HCT116 (cell line): Measurements from ENCODE around the gene IVD. TPM values are rescaled to one million over a fixed set of nuclear protein-coding genes. Genes with fewer than 3 reads are reported as not detected.

Source experiments
- ATAC-seq: fragments of 200-7000 bp; cut with Tn5 transposase; 2 replicates; pipeline ENCODE4 v1.9.1; 2020; ENCODE audit warnings: mild to moderate bottlenecking, moderate library complexity
- BruUV-seq: library from RNA; stranded (reverse); fragments of 400-500 nt; replicated peaks from 2 replicates; lab custom pipeline; 2021; lab: Mats Ljungman, UMichigan
- CTCF ChIA-PET: fragments of 300-600 bp; sonication (Branson Sonifier 250); formaldehyde crosslinking; loops from one replicate; lab custom pipeline; 2021; ENCODE audit warnings: antibody characterized with exemption; lab: Charles Lee
- POLR2A ChIA-PET: fragments of 300-600, 350-600 bp; sonication (Branson Sonifier 250); formaldehyde crosslinking; loops from one replicate; lab custom pipeline; 2021; ENCODE audit warnings: antibody characterized with exemption; lab: Charles Lee
- RAD21 ChIA-PET, 2 experiments: fragments of 300-600 bp; sonication (Branson Sonifier 250); formaldehyde crosslinking; loops; one replicate each; lab custom pipeline; 2023; ENCODE audit warnings: low total read pairs in 2 of 2; ENCODE audit not compliant: uncharacterized antibody in 2 of 2, unreplicated experiment in 2 of 2, low non-redundant PET in 1 of 2; lab: Charles Lee
- DNase-seq: peaks from one replicate; pipeline ENCODE4 v3.0.0-alpha.2; 2010; ENCODE audit warnings: low read depth, low spot score
- H2AFZ ChIP-seq: fragments of 200-600 bp; shearing (Covaris generic), sonication (generic); 2 replicates; pipeline ENCODE4 v1.6.1; 2017; ENCODE audit warnings: low read depth, mixed run types, mixed read lengths, antibody characterized with exemption, low read length; ENCODE audit not compliant: poor library complexity, severe bottlenecking
- H3K27ac ChIP-seq: 2 replicates; pipeline ENCODE4 v1.5.1; 2012; ENCODE audit warnings: low read depth, low read length
- H3K27me3 ChIP-seq: fragments of 200-600 bp; sonication (generic); 2 replicates; pipeline ENCODE4 v1.6.1; 2016; ENCODE audit warnings: mixed run types, low read length, mixed read lengths; ENCODE audit not compliant: insufficient read depth
- H3K36me3 ChIP-seq, 2 experiments: fragments of 200-500 bp in 1 of 2; fragments of 200-600 bp in 1 of 2; sonication (Bioruptor generic) in 1 of 2; sonication (generic) in 1 of 2; 2 replicates each; pipeline versions ENCODE4 v1.5.1 to v1.6.1; 2014 to 2016; ENCODE audit warnings: low read length in 2 of 2, inconsistent platforms in 1 of 2, mixed read lengths in 1 of 2, mixed run types in 1 of 2; ENCODE audit not compliant: insufficient read depth in 2 of 2, control insufficient read depth in 1 of 2
- H3K4me1 ChIP-seq, 2 experiments: fragments of 200-600 bp in 1 of 2; sonication (generic) in 1 of 2; 2 replicates each; pipeline versions ENCODE4 v1.5.1 to v1.6.1; 2012 to 2017; ENCODE audit warnings: low read length in 2 of 2, inconsistent platforms in 1 of 2, mild to moderate bottlenecking in 1 of 2, mixed read lengths in 1 of 2, mixed run types in 1 of 2, moderate library complexity in 1 of 2; ENCODE audit not compliant: insufficient read depth in 2 of 2, control insufficient read depth in 1 of 2
- H3K4me2 ChIP-seq: fragments of 200-600 bp; sonication (generic); 2 replicates; pipeline ENCODE4 v1.6.1; 2017; ENCODE audit warnings: mixed run types, low read length, mixed read lengths
- H3K4me3 ChIP-seq, 2 experiments: fragments of 200-600 bp in 1 of 2; sonication (generic) in 1 of 2; replicated peaks in 1 of 2; 2 replicates each; pipeline ENCODE4 v1.5.1; 2011 to 2016; ENCODE audit warnings: low read length in 2 of 2, control low read depth in 1 of 2, low read depth in 1 of 2, mild to moderate bottlenecking in 1 of 2, mixed read lengths in 1 of 2, mixed run types in 1 of 2
- H3K79me2 ChIP-seq: fragments of 200-600 bp; sonication (generic); 2 replicates; pipeline ENCODE4 v1.6.1; 2017; ENCODE audit warnings: mild to moderate bottlenecking, mixed run types, low read length, moderate library complexity, mixed read lengths; ENCODE audit not compliant: insufficient read depth
- H3K9ac ChIP-seq: fragments of 200-600 bp; sonication (generic); 2 replicates; pipeline ENCODE4 v1.6.1; 2016; ENCODE audit warnings: low read length, mixed read lengths
- H3K9me2 ChIP-seq: fragments of 200-600 bp; sonication (generic), shearing (Covaris generic); 2 replicates; pipeline ENCODE4 v1.6.1; 2017; ENCODE audit warnings: mixed run types, mild to moderate bottlenecking, moderate library complexity; ENCODE audit not compliant: insufficient read depth
- H3K9me3 ChIP-seq, 2 experiments: fragments of 200-500 bp in 1 of 2; fragments of 200-600 bp in 1 of 2; sonication (Bioruptor generic) in 1 of 2; sonication (generic) in 1 of 2; 2 replicates each; pipeline ENCODE4 v1.6.1; 2014 to 2017; ENCODE audit warnings: low read length in 2 of 2, mixed read lengths in 2 of 2, inconsistent platforms in 1 of 2, low read depth in 1 of 2, mild to moderate bottlenecking in 1 of 2, mixed run types in 1 of 2, moderate library complexity in 1 of 2; ENCODE audit not compliant: control insufficient read depth in 1 of 2, insufficient read depth in 1 of 2
- H4K20me1 ChIP-seq: fragments of 200-600 bp; sonication (generic), shearing (Covaris generic); 2 replicates; pipeline ENCODE4 v1.6.1; 2017; ENCODE audit warnings: mixed run types, mild to moderate bottlenecking, moderate library complexity; ENCODE audit not compliant: insufficient read depth
- EGR1 ChIP-seq: IDR thresholded peaks from 2 replicates; pipeline ENCODE4 v1.6.1; 2012; ENCODE audit warnings: low read depth
- EZH2 ChIP-seq: fragments of 200-600 bp; sonication (generic); IDR thresholded peaks from 2 replicates; pipeline ENCODE4 v1.6.1; 2017; ENCODE audit warnings: antibody characterized with exemption, mixed run types
- EZH2phosphoT487 ChIP-seq: fragments of 200-600 bp; IDR thresholded peaks from 2 replicates; pipeline ENCODE4 v1.6.1; 2018; ENCODE audit warnings: antibody characterized with exemption, borderline replicate concordance
- POLR2A ChIP-seq: IDR thresholded peaks from 2 replicates; pipeline ENCODE4 v1.7.0; 2011; ENCODE audit warnings: borderline replicate concordance; ENCODE audit not compliant: insufficient read depth, insufficient read length; ENCODE audit errors: extremely low read depth
- POLR2AphosphoS5 ChIP-seq: IDR thresholded peaks from 2 replicates; pipeline ENCODE4 v1.6.1; 2011; ENCODE audit warnings: mild to moderate bottlenecking, low read depth, low read length, moderate library complexity
- SP1 ChIP-seq: IDR thresholded peaks from 2 replicates; pipeline ENCODE4 v1.6.1; 2012; ENCODE audit warnings: low read depth
- ZFX ChIP-seq: fragments of 450-650 bp; IDR thresholded peaks from 2 replicates; pipeline ENCODE4 v1.6.1; 2017
- ZNF274 ChIP-seq: fragments of 200-500 bp; sonication (Bioruptor generic); IDR thresholded peaks from 2 replicates; pipeline ENCODE4 v1.6.1; 2014; ENCODE audit warnings: mild to moderate bottlenecking, low read depth, low read length, inconsistent platforms
- intact Hi-C: fragments of 100-400 bp; cut with micrococcal nuclease; formaldehyde crosslinking; loops from 2 replicates; pipeline ENCODE4 v1.10.0; 2022
- total RNA-seq: library from RNA; stranded (reverse); gene quantifications from one replicate; pipeline ENCODE4 v1.2.1, GENCODE V29; 2021; ENCODE audit not compliant: unreplicated experiment
- TF ChIP-seq, protein P1 (sequence below): IDR thresholded peaks from 2 replicates; pipeline ENCODE4 v1.6.1; 2012; ENCODE audit warnings: low read depth
- TF ChIP-seq, protein P2 (sequence below): IDR thresholded peaks from 2 replicates; pipeline ENCODE4 v1.6.1; 2012
- TF ChIP-seq, protein P3 (sequence below): IDR thresholded peaks from 2 replicates; pipeline ENCODE4 v1.6.1; 2012
- TF ChIP-seq, protein P4 (sequence below), 3 experiments: fragments of 200-600 bp in 1 of 3; sonication (generic) in 1 of 3; IDR thresholded peaks in 2 of 3; conservative IDR thresholded peaks in 1 of 3; 2 replicates each; pipeline ENCODE4 v1.5.1; 2012 to 2017; ENCODE audit warnings: low read depth in 2 of 3, low read length in 2 of 3, antibody characterized with exemption in 1 of 3, borderline replicate concordance in 1 of 3, control low read depth in 1 of 3, mild to moderate bottlenecking in 1 of 3, mixed read lengths in 1 of 3, mixed run types in 1 of 3, moderate library complexity in 1 of 3; ENCODE audit not compliant: insufficient read depth in 1 of 3

The IVD gene
- total RNA-seq, 1 experiment from 2014 or later = 65.6 TPM

DNA sequence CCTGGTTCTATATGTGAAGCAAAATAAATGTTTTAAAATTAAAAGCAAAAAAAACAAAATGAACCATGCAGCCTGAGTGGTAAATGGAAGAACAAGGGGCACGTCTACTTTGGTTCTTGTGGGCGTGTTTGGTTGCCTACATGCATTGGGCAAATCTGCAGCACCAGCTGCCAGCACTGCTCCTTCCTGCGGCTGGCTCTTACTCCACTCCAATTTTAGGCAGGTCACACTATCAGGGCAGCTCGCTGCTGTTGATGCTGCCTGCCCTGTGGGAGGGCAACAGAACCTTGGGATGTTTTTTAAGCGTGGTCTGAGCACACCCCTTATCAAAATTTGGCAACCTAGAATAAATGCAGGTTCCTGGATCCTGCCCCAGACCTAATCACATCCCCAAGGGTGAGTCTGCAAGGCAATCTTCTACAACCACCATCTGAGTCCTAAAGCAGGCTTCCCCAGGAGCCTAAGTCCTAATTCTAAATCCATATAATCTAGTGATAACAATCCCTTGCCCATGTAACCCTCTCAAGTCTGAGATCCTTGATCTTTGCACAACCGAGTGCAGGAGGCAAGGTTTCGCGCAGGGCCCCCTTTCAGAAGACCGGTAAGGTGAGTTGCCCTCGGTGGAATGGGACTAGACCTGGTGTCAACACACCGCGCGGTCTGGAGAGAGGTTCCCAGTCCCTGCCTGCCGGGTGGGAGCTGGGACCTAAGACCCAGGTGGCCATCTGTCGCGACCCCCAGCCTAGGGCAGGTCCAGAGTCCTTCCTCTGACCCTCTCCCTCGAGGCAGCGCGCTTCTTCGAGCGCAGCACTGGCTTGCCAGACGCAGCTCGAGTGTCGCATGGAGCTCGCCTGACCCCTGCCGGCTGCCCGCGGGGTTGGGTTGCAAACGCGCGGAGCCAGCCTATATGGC, 15.9 kb downstream of the IVD start (continued):
- TF ChIP-seq, protein P1, sequence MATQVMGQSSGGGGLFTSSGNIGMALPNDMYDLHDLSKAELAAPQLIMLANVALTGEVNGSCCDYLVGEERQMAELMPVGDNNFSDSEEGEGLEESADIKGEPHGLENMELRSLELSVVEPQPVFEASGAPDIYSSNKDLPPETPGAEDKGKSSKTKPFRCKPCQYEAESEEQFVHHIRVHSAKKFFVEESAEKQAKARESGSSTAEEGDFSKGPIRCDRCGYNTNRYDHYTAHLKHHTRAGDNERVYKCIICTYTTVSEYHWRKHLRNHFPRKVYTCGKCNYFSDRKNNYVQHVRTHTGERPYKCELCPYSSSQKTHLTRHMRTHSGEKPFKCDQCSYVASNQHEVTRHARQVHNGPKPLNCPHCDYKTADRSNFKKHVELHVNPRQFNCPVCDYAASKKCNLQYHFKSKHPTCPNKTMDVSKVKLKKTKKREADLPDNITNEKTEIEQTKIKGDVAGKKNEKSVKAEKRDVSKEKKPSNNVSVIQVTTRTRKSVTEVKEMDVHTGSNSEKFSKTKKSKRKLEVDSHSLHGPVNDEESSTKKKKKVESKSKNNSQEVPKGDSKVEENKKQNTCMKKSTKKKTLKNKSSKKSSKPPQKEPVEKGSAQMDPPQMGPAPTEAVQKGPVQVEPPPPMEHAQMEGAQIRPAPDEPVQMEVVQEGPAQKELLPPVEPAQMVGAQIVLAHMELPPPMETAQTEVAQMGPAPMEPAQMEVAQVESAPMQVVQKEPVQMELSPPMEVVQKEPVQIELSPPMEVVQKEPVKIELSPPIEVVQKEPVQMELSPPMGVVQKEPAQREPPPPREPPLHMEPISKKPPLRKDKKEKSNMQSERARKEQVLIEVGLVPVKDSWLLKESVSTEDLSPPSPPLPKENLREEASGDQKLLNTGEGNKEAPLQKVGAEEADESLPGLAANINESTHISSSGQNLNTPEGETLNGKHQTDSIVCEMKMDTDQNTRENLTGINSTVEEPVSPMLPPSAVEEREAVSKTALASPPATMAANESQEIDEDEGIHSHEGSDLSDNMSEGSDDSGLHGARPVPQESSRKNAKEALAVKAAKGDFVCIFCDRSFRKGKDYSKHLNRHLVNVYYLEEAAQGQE = no peak
- TF ChIP-seq, protein P2, sequence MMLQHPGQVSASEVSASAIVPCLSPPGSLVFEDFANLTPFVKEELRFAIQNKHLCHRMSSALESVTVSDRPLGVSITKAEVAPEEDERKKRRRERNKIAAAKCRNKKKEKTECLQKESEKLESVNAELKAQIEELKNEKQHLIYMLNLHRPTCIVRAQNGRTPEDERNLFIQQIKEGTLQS = no peak
- TF ChIP-seq, all 23 proteins: peak for 3

DNA sequence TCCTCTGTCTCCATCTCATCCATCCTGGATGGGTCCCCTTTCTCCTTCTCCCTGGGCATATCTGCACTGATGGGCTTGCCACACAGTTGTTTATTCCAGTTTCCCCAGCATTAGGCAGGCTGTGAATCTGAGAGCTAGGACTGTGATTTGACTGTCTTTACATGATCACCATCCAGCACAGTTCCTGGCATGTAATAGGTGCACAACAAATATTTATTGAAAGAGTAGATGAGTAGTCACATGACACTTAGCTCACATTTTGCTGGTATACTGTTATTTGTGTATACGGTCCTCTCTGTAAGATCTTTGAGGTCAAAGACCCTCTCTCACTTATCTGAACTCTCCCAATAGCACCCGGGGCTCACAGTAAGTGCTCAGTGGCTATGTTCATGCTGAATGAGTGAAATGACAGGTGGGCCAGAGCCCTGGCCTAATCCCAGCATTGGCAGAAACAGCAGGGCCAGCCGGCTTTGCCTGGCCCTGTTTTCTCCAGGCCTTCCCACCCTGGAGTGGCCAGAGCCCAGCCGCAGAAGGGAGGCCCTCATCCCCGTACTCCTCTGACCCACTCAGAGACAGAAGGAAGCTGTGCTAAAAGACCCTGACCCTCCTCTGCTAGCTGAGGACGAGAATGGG, 19.0 kb downstream of the IVD start:
- no TSS peak for BruUV-seq
- TF ChIP-seq SP1 = no peak
- no peak for TF ChIP-seq POLR2AphosphoS5
- TF ChIP-seq, protein P1 = no peak
- TF ChIP-seq, protein P3, sequence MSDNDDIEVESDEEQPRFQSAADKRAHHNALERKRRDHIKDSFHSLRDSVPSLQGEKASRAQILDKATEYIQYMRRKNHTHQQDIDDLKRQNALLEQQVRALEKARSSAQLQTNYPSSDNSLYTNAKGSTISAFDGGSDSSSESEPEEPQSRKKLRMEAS = no peak
- TF ChIP-seq ZNF274 = no peak
- TF ChIP-seq, protein P4, sequence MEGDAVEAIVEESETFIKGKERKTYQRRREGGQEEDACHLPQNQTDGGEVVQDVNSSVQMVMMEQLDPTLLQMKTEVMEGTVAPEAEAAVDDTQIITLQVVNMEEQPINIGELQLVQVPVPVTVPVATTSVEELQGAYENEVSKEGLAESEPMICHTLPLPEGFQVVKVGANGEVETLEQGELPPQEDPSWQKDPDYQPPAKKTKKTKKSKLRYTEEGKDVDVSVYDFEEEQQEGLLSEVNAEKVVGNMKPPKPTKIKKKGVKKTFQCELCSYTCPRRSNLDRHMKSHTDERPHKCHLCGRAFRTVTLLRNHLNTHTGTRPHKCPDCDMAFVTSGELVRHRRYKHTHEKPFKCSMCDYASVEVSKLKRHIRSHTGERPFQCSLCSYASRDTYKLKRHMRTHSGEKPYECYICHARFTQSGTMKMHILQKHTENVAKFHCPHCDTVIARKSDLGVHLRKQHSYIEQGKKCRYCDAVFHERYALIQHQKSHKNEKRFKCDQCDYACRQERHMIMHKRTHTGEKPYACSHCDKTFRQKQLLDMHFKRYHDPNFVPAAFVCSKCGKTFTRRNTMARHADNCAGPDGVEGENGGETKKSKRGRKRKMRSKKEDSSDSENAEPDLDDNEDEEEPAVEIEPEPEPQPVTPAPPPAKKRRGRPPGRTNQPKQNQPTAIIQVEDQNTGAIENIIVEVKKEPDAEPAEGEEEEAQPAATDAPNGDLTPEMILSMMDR (IDR thresholded peaks at IDR 0.05 in 2 of 3, conservative IDR thresholded peaks at IDR 0.05 in 1 of 3; ENCODE audit: borderline replicate concordance in 1 of 3, insufficient read depth in 1 of 3, low read depth in 2 of 3, low read length in 2 of 3) = no peak
- no peak for TF ChIP-seq EGR1
- no peak for TF ChIP-seq EZH2phosphoT487
- no peak for TF ChIP-seq EZH2
- no peak for TF ChIP-seq ZFX
- no peak for TF ChIP-seq POLR2A

More for the DNA sequence above, 19.0 kb downstream of the IVD start:
- ChIA-PET POLR2A (no interaction called here), RAD21 (no interaction called here), CTCF (interaction anchor here (1.2 to 1.3 kb wide), 2 partner anchors 15 to 85 kb away, joined by 3 read pairs; no protein-coding TSS in a partner anchor)
- Histone ChIP-seq H4K20me1 (no peaks in the 10 kb centered on the region), H3K4me3 (no peak overlapping the region), H3K79me2 (no peaks in the 10 kb centered on the region), H3K4me2 (no peak overlapping the region), H3K27ac (no peak overlapping the region), H3K9me2 (no peaks in the 10 kb centered on the region), H3K9me3 (no peaks in the 10 kb centered on the region), H3K36me3 (no peaks in the 10 kb centered on the region), H3K9ac (no peak overlapping the region), H3K27me3 (no peaks in the 10 kb centered on the region), H3K4me1 (peaks cover 16 to 22% of the 10 kb centered on the region in 2 experiments), H2AFZ (no peak overlapping the region)
- DNase-seq = no peak
- intact Hi-C loops = loop anchor here (5.0 kb wide), 1 partner anchor 207 kb away; no protein-coding TSS in a partner anchor
- ATAC-seq = no peak
